Measurements from ENCODE around the gene CNDP2.

CNDP2 gene

GRCh38 chr18:74489676-74490075, 6.5 kb upstream of the CNDP2 start:
- Histone ChIP-seq H3K4me3 (ENCODE audit: low read length in 2 of 2) (no peak overlapping the region), H3K4me1 (ENCODE audit: control insufficient read depth, insufficient read depth, low read length) (peaks cover 5% of the 10 kb centered on the region), H3K27me3 (ENCODE audit: control insufficient read depth in 1 of 2, insufficient read depth in 2 of 2, low read length in 2 of 2) (peaks cover 0 to 4% of the 10 kb centered on the region in 2 donors), H3K27ac (ENCODE audit: low read length) (no peak overlapping the region), H3K9me3 (ENCODE audit: control insufficient read depth in 2 of 2, low read length in 2 of 2) (peaks cover 0 to 4% of the 10 kb centered on the region in 2 donors), H3K9ac (ENCODE audit: low read length in 2 of 2) (no peak overlapping the region), H3K36me3 (ENCODE audit: control insufficient read depth in 2 of 2, insufficient read depth in 2 of 2, low read length in 2 of 2) (no peaks in the 10 kb centered on the region)

- peaks cover 8% of the 10 kb centered on the region for H3K4me1 ChIP-seq (ENCODE audit: control insufficient read depth, insufficient read depth, low read length)
- peaks cover 0 to 4% of the 10 kb centered on the region in 2 donors for H3K27me3 ChIP-seq (ENCODE audit: control insufficient read depth in 1 of 2, insufficient read depth in 2 of 2, low read length in 2 of 2)
- H3K36me3 ChIP-seq (ENCODE audit: control insufficient read depth in 2 of 2, insufficient read depth in 2 of 2, low read length in 2 of 2), result no peaks in the 10 kb centered on the region
- no peak overlapping the region for H3K9ac ChIP-seq (ENCODE audit: low read length in 2 of 2)
- H3K9me3 ChIP-seq (ENCODE audit: control insufficient read depth in 2 of 2, low read length in 2 of 2), result peaks cover 0 to 4% of the 10 kb centered on the region in 2 donors
- no peak overlapping the region for H3K27ac ChIP-seq (ENCODE audit: low read length)
- no peak overlapping the region for H3K4me3 ChIP-seq (ENCODE audit: low read length in 2 of 2)
Measured at GRCh38 chr18:74492259-74492658, 3.9 kb upstream of the CNDP2 start.

- Histone ChIP-seq H3K9ac (ENCODE audit: low read length in 2 of 2) (no peak overlapping the region), H3K36me3 (ENCODE audit: control insufficient read depth in 2 of 2, insufficient read depth in 2 of 2, low read length in 2 of 2) (no peaks in the 10 kb centered on the region), H3K9me3 (ENCODE audit: control insufficient read depth in 2 of 2, low read length in 2 of 2) (peaks cover 0 to 4% of the 10 kb centered on the region in 2 donors), H3K4me1 (ENCODE audit: control insufficient read depth, insufficient read depth, low read length) (peaks cover 11% of the 10 kb centered on the region), H3K27ac (ENCODE audit: low read length) (no peak overlapping the region), H3K27me3 (ENCODE audit: control insufficient read depth in 1 of 2, insufficient read depth in 2 of 2, low read length in 2 of 2) (peaks cover 0 to 2% of the 10 kb centered on the region in 2 donors), H3K4me3 (ENCODE audit: low read length in 2 of 2) (no peak overlapping the region)
Measured at GRCh38 chr18:74493689-74494088, 2.5 kb upstream of the CNDP2 start.

- Histone ChIP-seq H3K36me3 (ENCODE audit: control insufficient read depth in 2 of 2, insufficient read depth in 2 of 2, low read length in 2 of 2) (no peaks in the 10 kb centered on the region), H3K4me3 (ENCODE audit: low read length in 2 of 2) (no peak overlapping the region), H3K4me1 (ENCODE audit: control insufficient read depth, insufficient read depth, low read length) (peaks cover 14% of the 10 kb centered on the region), H3K9ac (ENCODE audit: low read length in 2 of 2) (no peak overlapping the region), H3K27ac (ENCODE audit: low read length) (no peak overlapping the region), H3K27me3 (ENCODE audit: control insufficient read depth in 1 of 2, insufficient read depth in 2 of 2, low read length in 2 of 2) (no peaks in the 10 kb centered on the region), H3K9me3 (ENCODE audit: control insufficient read depth in 2 of 2, low read length in 2 of 2) (peaks cover 0 to 4% of the 10 kb centered on the region in 2 donors)
Measured at GRCh38 chr18:74494514-74494913, 1.6 kb upstream of the CNDP2 start.

GRCh38 chr18:74496508-74497323, 553 bp downstream of the CNDP2 start:
- H3K9ac ChIP-seq (ENCODE audit: low read length in 2 of 2), result peak overlapping the region; percentile 83 to 85
- peaks cover 14% of the 10 kb centered on the region for H3K4me1 ChIP-seq (ENCODE audit: control insufficient read depth, insufficient read depth, low read length)
- H3K27me3 ChIP-seq (ENCODE audit: control insufficient read depth in 1 of 2, insufficient read depth in 2 of 2, low read length in 2 of 2), result no peaks in the 10 kb centered on the region
- H3K9me3 ChIP-seq (ENCODE audit: control insufficient read depth in 2 of 2, low read length in 2 of 2), result peaks cover 0 to 4% of the 10 kb centered on the region in 2 donors
- H3K27ac ChIP-seq (ENCODE audit: low read length), result peak overlapping the region; percentile 76
- H3K36me3 ChIP-seq (ENCODE audit: control insufficient read depth in 2 of 2, insufficient read depth in 2 of 2, low read length in 2 of 2), result peaks cover 6% of the 10 kb centered on the region in 2 donors
- peak overlapping the region; percentile 88 to 94 for H3K4me3 ChIP-seq (ENCODE audit: low read length in 2 of 2)

- Histone ChIP-seq H3K4me3 (ENCODE audit: low read length in 2 of 2) (peak overlapping the region; percentile 88 to 94), H3K4me1 (ENCODE audit: control insufficient read depth, insufficient read depth, low read length) (peaks cover 14% of the 10 kb centered on the region), H3K27ac (ENCODE audit: low read length) (no peak overlapping the region), H3K9me3 (ENCODE audit: control insufficient read depth in 2 of 2, low read length in 2 of 2) (no peaks in the 10 kb centered on the region), H3K9ac (ENCODE audit: low read length in 2 of 2) (peak overlapping the region in 1 of 2 donors; percentile 83), H3K27me3 (ENCODE audit: control insufficient read depth in 1 of 2, insufficient read depth in 2 of 2, low read length in 2 of 2) (no peaks in the 10 kb centered on the region), H3K36me3 (ENCODE audit: control insufficient read depth in 2 of 2, insufficient read depth in 2 of 2, low read length in 2 of 2) (peaks cover 8% of the 10 kb centered on the region in 2 donors)
Measured at GRCh38 chr18:74497324-74497676, 1.1 kb downstream of the CNDP2 start.

- Histone ChIP-seq H3K27ac (ENCODE audit: low read length) (no peak overlapping the region), H3K4me1 (ENCODE audit: control insufficient read depth, insufficient read depth, low read length) (peaks cover 14% of the 10 kb centered on the region), H3K4me3 (ENCODE audit: low read length in 2 of 2) (no peak overlapping the region), H3K27me3 (ENCODE audit: control insufficient read depth in 1 of 2, insufficient read depth in 2 of 2, low read length in 2 of 2) (no peaks in the 10 kb centered on the region), H3K9ac (ENCODE audit: low read length in 2 of 2) (no peak overlapping the region), H3K36me3 (ENCODE audit: control insufficient read depth in 2 of 2, insufficient read depth in 2 of 2, low read length in 2 of 2) (peaks cover 9 to 11% of the 10 kb centered on the region in 2 donors), H3K9me3 (ENCODE audit: control insufficient read depth in 2 of 2, low read length in 2 of 2) (no peaks in the 10 kb centered on the region)
Measured at GRCh38 chr18:74497778-74498177, 1.6 kb downstream of the CNDP2 start.

GRCh38 chr18:74498712-74499627, 2.8 kb downstream of the CNDP2 start:
- Histone ChIP-seq H3K27me3 (ENCODE audit: control insufficient read depth in 1 of 2, insufficient read depth in 2 of 2, low read length in 2 of 2) (no peaks in the 10 kb centered on the region), H3K9ac (ENCODE audit: low read length in 2 of 2) (no peak overlapping the region), H3K4me1 (ENCODE audit: control insufficient read depth, insufficient read depth, low read length) (peaks cover 14% of the 10 kb centered on the region), H3K9me3 (ENCODE audit: control insufficient read depth in 2 of 2, low read length in 2 of 2) (no peaks in the 10 kb centered on the region), H3K4me3 (ENCODE audit: low read length in 2 of 2) (peak overlapping the region in 1 of 2 donors; percentile 40), H3K36me3 (ENCODE audit: control insufficient read depth in 2 of 2, insufficient read depth in 2 of 2, low read length in 2 of 2) (peaks cover 14 to 15% of the 10 kb centered on the region in 2 donors), H3K27ac (ENCODE audit: low read length) (peak overlapping the region; percentile 41)

- Histone ChIP-seq H3K36me3 (ENCODE audit: control insufficient read depth in 2 of 2, insufficient read depth in 2 of 2, low read length in 2 of 2) (peaks cover 14 to 21% of the 10 kb centered on the region in 2 donors), H3K4me3 (ENCODE audit: low read length in 2 of 2) (peak overlapping the region in 1 of 2 donors; percentile 40), H3K4me1 (ENCODE audit: control insufficient read depth, insufficient read depth, low read length) (peaks cover 14% of the 10 kb centered on the region), H3K9me3 (ENCODE audit: control insufficient read depth in 2 of 2, low read length in 2 of 2) (no peaks in the 10 kb centered on the region), H3K27me3 (ENCODE audit: control insufficient read depth in 1 of 2, insufficient read depth in 2 of 2, low read length in 2 of 2) (no peaks in the 10 kb centered on the region), H3K27ac (ENCODE audit: low read length) (peak overlapping the region; percentile 31), H3K9ac (ENCODE audit: low read length in 2 of 2) (peak overlapping the region in 1 of 2 donors; percentile 35)
Measured at GRCh38 chr18:74499633-74500032, 3.5 kb downstream of the CNDP2 start.

GRCh38 chr18:74500372-74500771, 4.2 kb downstream of the CNDP2 start:
- Histone ChIP-seq H3K4me3 (ENCODE audit: low read length in 2 of 2) (no peak overlapping the region), H3K36me3 (ENCODE audit: control insufficient read depth in 2 of 2, insufficient read depth in 2 of 2, low read length in 2 of 2) (peaks cover 17 to 21% of the 10 kb centered on the region in 2 donors), H3K27ac (ENCODE audit: low read length) (no peak overlapping the region), H3K27me3 (ENCODE audit: control insufficient read depth in 1 of 2, insufficient read depth in 2 of 2, low read length in 2 of 2) (no peaks in the 10 kb centered on the region), H3K4me1 (ENCODE audit: control insufficient read depth, insufficient read depth, low read length) (peaks cover 14% of the 10 kb centered on the region), H3K9ac (ENCODE audit: low read length in 2 of 2) (no peak overlapping the region), H3K9me3 (ENCODE audit: control insufficient read depth in 2 of 2, low read length in 2 of 2) (no peaks in the 10 kb centered on the region)
